Left ventricle myocardium superior (tissue), 1 donor: Measurements from ENCODE around the gene PREX1. TPM values are rescaled to one million over a fixed set of nuclear protein-coding genes. Genes with fewer than 3 reads are reported as not detected.

ENCODE experiments used
- ATAC-seq: fragments of 200-7000 bp; cut with Tn5 transposase; one replicate; pipeline ENCODE4 v1.9.1; 2020; ENCODE audit warnings: mild to moderate bottlenecking, moderate library complexity
- DNase-seq: peaks from one replicate; pipeline ENCODE4 v3.0.0-alpha.2; 2020
- intact Hi-C: fragments of 100-400 bp; cut with micrococcal nuclease; formaldehyde crosslinking; loops from one replicate; pipeline ENCODE4 v1.11.0; 2022
- total RNA-seq: library from RNA; stranded (reverse); fragmentation: NEBNext Ultra II Directional; extraction: Animal tissue kit (Norgen Biotek cat#: 25700); gene quantifications from one replicate; pipeline ENCODE4 v1.2.1, GENCODE V29; 2021
- donor health status: DM: no; HTN: yes; CAD: no; lungs with severe emphysema.

PREX1 gene
- total RNA-seq, 1 donor from 2014 or later, result 8.3 TPM

- ATAC-seq (no peak), DNase-seq (no peak)
- intact Hi-C loops, result no loop called here
These were observed 26.6 kb downstream of the PREX1 start for GRCh38 chr20:48801197-48801596.

GRCh38 chr20:48800177-48800576 lies 27.6 kb downstream of the PREX1 start:
- ATAC-seq (peak; percentile 68), DNase-seq (no peak)
- intact Hi-C loops, result no loop called here

- ATAC-seq (no peak), DNase-seq (no peak)
- intact Hi-C loops, result no loop called here
These were observed 28.3 kb downstream of the PREX1 start for GRCh38 chr20:48799328-48800105.

GRCh38 chr20:48797850-48798747 lies 29.7 kb downstream of the PREX1 start:
- no peak for DNase-seq
- intact Hi-C loops, result no loop called here

GRCh38 chr20:48797275-48797825 lies 30.4 kb downstream of the PREX1 start:
- DNase-seq (peak; percentile 51), ATAC-seq (peak; percentile 68)
- intact Hi-C loops, result no loop called here

More at GRCh38 chr20:48797850-48798747, 29.7 kb downstream of the PREX1 start:
- ATAC-seq, result no peak

GRCh38 chr20:48795732-48796131 lies 32.1 kb downstream of the PREX1 start:
- intact Hi-C loops, result no loop called here

GRCh38 chr20:48794816-48795457 lies 32.9 kb downstream of the PREX1 start:
- DNase-seq (no peak), ATAC-seq (no peak)
- intact Hi-C loops, result no loop called here

More at GRCh38 chr20:48795732-48796131, 32.1 kb downstream of the PREX1 start:
- DNase-seq (no peak), ATAC-seq (no peak)

GRCh38 chr20:48794360-48794759 lies 33.4 kb downstream of the PREX1 start:
- DNase-seq (no peak), ATAC-seq (no peak)
- intact Hi-C loops, result no loop called here

- no peak for DNase-seq
- intact Hi-C loops, result no loop called here
- ATAC-seq, result no peak
These were observed 34.0 kb downstream of the PREX1 start for GRCh38 chr20:48793776-48794175.

GRCh38 chr20:48791666-48792071 lies 36.1 kb downstream of the PREX1 start:
- ATAC-seq (no peak), DNase-seq (no peak)
- intact Hi-C loops, result no loop called here

- intact Hi-C loops, result no loop called here
- ATAC-seq (peak; percentile 41), DNase-seq (no peak)
These were observed 36.8 kb downstream of the PREX1 start for GRCh38 chr20:48791014-48791413.

- ATAC-seq (no peak), DNase-seq (no peak)
- intact Hi-C loops, result no loop called here
These were observed 37.3 kb downstream of the PREX1 start for GRCh38 chr20:48790473-48791003.

- ATAC-seq, result no peak
- intact Hi-C loops, result no loop called here
- no peak for DNase-seq
These were observed 37.9 kb downstream of the PREX1 start for GRCh38 chr20:48789781-48790472.

- DNase-seq (no peak), ATAC-seq (no peak)
- intact Hi-C loops, result no loop called here
These were observed 38.6 kb downstream of the PREX1 start for GRCh38 chr20:48789185-48789668.

GRCh38 chr20:48788486-48789072 lies 39.2 kb downstream of the PREX1 start:
- DNase-seq (no peak), ATAC-seq (no peak)
- intact Hi-C loops, result no loop called here

- ATAC-seq (peak; percentile 23), DNase-seq (no peak)
- intact Hi-C loops, result no loop called here
These were observed 39.9 kb downstream of the PREX1 start for GRCh38 chr20:48787861-48788375.

- DNase-seq (no peak), ATAC-seq (no peak)
- intact Hi-C loops, result no loop called here
These were observed 40.7 kb downstream of the PREX1 start for GRCh38 chr20:48786951-48787705.
